ENCODE measurements around the gene TLR6.

GRCh38 chr4:38780833-38781484, 75.7 kb downstream of the TLR6 start:
- no peak for TF ChIP-seq CTCF (IDR thresholded peaks at IDR 0.05)
- no peak for TF ChIP-seq POLR2A (IDR thresholded peaks at IDR 0.05)

Measured in body of pancreas (tissue), 4 donors.